Thyroid gland (tissue), 4 donors: Measurements from ENCODE around the gene HBD.

Experiments used
- POLR2A ChIP-seq, 2 donors: fragments of 450-650 bp; IDR thresholded peaks; one replicate each; pipeline ENCODE4 v1.6.1; 2017; ENCODE audit warnings: antibody characterized with exemption in 2 of 2, mild to moderate bottlenecking in 2 of 2, moderate library complexity in 1 of 2
- TF ChIP-seq, protein P1 (sequence below), 6 experiments: fragments of 200-600 bp in 3 of 6; fragments of 450-650 bp in 3 of 6; sonication (generic) in 3 of 6; IDR thresholded peaks; one replicate each; pipeline ENCODE4 v1.5.1; 2016 to 2019; ENCODE audit warnings: antibody characterized with exemption in 6 of 6, mild to moderate bottlenecking in 2 of 6, inconsistent platforms in 1 of 6, moderate library complexity in 1 of 6

DNA sequence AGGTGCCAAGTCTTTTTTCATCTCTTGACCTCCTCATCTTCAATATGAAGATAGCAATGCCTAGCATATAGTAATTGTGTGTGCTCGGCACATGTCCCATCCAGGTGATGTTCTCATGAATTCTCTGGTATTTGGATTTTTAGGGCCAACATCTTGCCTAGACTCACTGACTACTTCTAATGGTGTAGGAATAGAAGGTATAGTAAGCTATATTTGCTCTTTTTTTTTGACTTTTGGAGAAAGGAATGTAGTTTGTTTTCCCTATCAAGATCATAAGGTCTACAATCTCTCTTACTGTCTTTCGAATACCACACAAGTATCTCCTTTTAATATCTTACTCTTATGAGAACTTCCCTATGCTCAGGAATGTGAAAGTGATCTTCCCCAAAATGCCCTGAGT is 3.2 kb downstream of the HBD start:
- TF ChIP-seq, protein P1, sequence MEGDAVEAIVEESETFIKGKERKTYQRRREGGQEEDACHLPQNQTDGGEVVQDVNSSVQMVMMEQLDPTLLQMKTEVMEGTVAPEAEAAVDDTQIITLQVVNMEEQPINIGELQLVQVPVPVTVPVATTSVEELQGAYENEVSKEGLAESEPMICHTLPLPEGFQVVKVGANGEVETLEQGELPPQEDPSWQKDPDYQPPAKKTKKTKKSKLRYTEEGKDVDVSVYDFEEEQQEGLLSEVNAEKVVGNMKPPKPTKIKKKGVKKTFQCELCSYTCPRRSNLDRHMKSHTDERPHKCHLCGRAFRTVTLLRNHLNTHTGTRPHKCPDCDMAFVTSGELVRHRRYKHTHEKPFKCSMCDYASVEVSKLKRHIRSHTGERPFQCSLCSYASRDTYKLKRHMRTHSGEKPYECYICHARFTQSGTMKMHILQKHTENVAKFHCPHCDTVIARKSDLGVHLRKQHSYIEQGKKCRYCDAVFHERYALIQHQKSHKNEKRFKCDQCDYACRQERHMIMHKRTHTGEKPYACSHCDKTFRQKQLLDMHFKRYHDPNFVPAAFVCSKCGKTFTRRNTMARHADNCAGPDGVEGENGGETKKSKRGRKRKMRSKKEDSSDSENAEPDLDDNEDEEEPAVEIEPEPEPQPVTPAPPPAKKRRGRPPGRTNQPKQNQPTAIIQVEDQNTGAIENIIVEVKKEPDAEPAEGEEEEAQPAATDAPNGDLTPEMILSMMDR (IDR thresholded peaks at IDR 0.05): no peak
- TF ChIP-seq POLR2A (IDR thresholded peaks at IDR 0.05): no peak
